GM23338 (cell line): ENCODE measurements around the gene FNDC3B. TPM values are rescaled to one million over a fixed set of nuclear protein-coding genes. Genes with fewer than 3 reads are reported as not detected.

Experiments
- ATAC-seq: fragments of 200-7000 bp; cut with Tn5 transposase; 3 replicates; pipeline ENCODE4 v1.9.1; 2020
- DNase-seq: peaks from one replicate; pipeline ENCODE4 v3.0.0-alpha.2; 2015; ENCODE audit warnings: low spot score
- H2AFZ ChIP-seq: fragments of 200-600 bp; sonication (generic); 2 replicates; pipeline ENCODE4 v1.8.0; 2016; ENCODE audit warnings: antibody characterized with exemption, mild to moderate bottlenecking, moderate library complexity
- H3F3A ChIP-seq: fragments of 200-600 bp; sonication (generic); replicated peaks from 2 replicates; pipeline ENCODE4 v1.8.0; 2017; ENCODE audit warnings: antibody characterized with exemption, mixed run types, low read depth
- H3K27ac ChIP-seq: fragments of 200-600 bp; sonication (generic); 2 replicates; pipeline ENCODE4 v1.6.1; 2016; ENCODE audit warnings: low read depth
- H3K27me3 ChIP-seq: fragments of 200-600 bp; sonication (generic); 2 replicates; pipeline ENCODE4 v1.8.0; 2016; ENCODE audit warnings: mild to moderate bottlenecking, mixed run types, moderate library complexity; ENCODE audit not compliant: insufficient read depth
- H3K36me3 ChIP-seq: fragments of 200-600 bp; sonication (generic); 2 replicates; pipeline ENCODE4 v1.8.0; 2016; ENCODE audit warnings: mild to moderate bottlenecking; ENCODE audit not compliant: insufficient read depth
- H3K4me1 ChIP-seq: fragments of 200-600 bp; sonication (generic); 2 replicates; pipeline ENCODE4 v1.8.0; 2016; ENCODE audit warnings: mild to moderate bottlenecking, moderate library complexity; ENCODE audit not compliant: insufficient read depth
- H3K4me2 ChIP-seq: fragments of 200-600 bp; sonication (generic); 2 replicates; pipeline ENCODE4 v1.7.1; 2017; ENCODE audit warnings: mixed run types
- H3K4me3 ChIP-seq: fragments of 200-600 bp; sonication (generic); 2 replicates; pipeline ENCODE4 v1.6.1; 2016; ENCODE audit warnings: mixed run types
- H3K79me2 ChIP-seq: fragments of 200-600 bp; sonication (generic); replicated peaks from 2 replicates; pipeline ENCODE4 v1.8.0; 2017; ENCODE audit warnings: mild to moderate bottlenecking; ENCODE audit not compliant: insufficient read depth
- H3K9me2 ChIP-seq: fragments of 200-600 bp; sonication (generic); 2 replicates; pipeline ENCODE4 v1.8.0; 2017; ENCODE audit not compliant: insufficient read depth
- H4K20me1 ChIP-seq: fragments of 200-600 bp; sonication (generic); replicated peaks from 2 replicates; pipeline ENCODE4 v1.8.0; 2017; ENCODE audit warnings: mild to moderate bottlenecking; ENCODE audit not compliant: insufficient read depth
- H3K27ac Mint-ChIP-seq: 2 replicates; pipeline ENCODE4 v1.8.0; 2020; ENCODE audit warnings: inconsistent platforms, mild to moderate bottlenecking, moderate library complexity, mixed read lengths
- H3K27me3 Mint-ChIP-seq: 3 replicates; pipeline ENCODE4 v1.8.0; 2022; ENCODE audit warnings: low read depth, mild to moderate bottlenecking, moderate library complexity, mixed read lengths, inconsistent platforms; ENCODE audit not compliant: insufficient read depth, poor library complexity
- H3K36me3 Mint-ChIP-seq: 3 replicates; pipeline ENCODE4 v1.8.0; 2021; ENCODE audit warnings: low read depth, mild to moderate bottlenecking, inconsistent platforms, moderate library complexity, mixed read lengths
- H3K4me1 Mint-ChIP-seq: 3 replicates; pipeline ENCODE4 v1.8.0; 2020; ENCODE audit warnings: mild to moderate bottlenecking, inconsistent platforms, mixed read lengths
- H3K4me3 Mint-ChIP-seq: 3 replicates; pipeline ENCODE4 v1.8.0; 2021; ENCODE audit warnings: moderate library complexity, mild to moderate bottlenecking, inconsistent platforms, mixed read lengths
- H3K9me3 Mint-ChIP-seq: 3 replicates; pipeline ENCODE4 v1.8.0; 2020; ENCODE audit warnings: moderate library complexity, mild to moderate bottlenecking, inconsistent platforms, mixed read lengths
- CREB1 ChIP-seq: fragments of 250-450 bp; sonication (Bioruptor Pico); IDR thresholded peaks from 2 replicates; pipeline ENCODE4 v1.5.0; 2020; ENCODE audit warnings: low read depth, mild to moderate bottlenecking, moderate library complexity
- CTCF ChIP-seq, 2 experiments: fragments of 200-600 bp in 1 of 2; sonication (generic) in 1 of 2; conservative IDR thresholded peaks; 2 replicates each; pipeline versions ENCODE4 v1.5.1 to v1.6.1; 2016 to 2017; ENCODE audit warnings: antibody characterized with exemption in 2 of 2, low read depth in 2 of 2, mild to moderate bottlenecking in 2 of 2, moderate library complexity in 1 of 2
- ETS1 ChIP-seq: IDR thresholded peaks from 2 replicates; pipeline ENCODE4 v1.6.1; 2016; ENCODE audit warnings: antibody characterized with exemption
- EZH2 ChIP-seq: fragments of 200-600 bp; sonication (generic); IDR thresholded peaks from one replicate; pipeline ENCODE4 v1.8.0; 2017; ENCODE audit warnings: antibody characterized with exemption, mild to moderate bottlenecking, low read depth; ENCODE audit not compliant: unreplicated experiment
- EZH2phosphoT487 ChIP-seq: fragments of 200-600 bp; sonication (generic); IDR thresholded peaks from one replicate; pipeline ENCODE4 v1.8.1; 2018; ENCODE audit warnings: antibody characterized with exemption; ENCODE audit not compliant: unreplicated experiment
- JUNB ChIP-seq: IDR thresholded peaks from one replicate; pipeline ENCODE4 v1.6.1; 2016; ENCODE audit warnings: antibody characterized with exemption; ENCODE audit not compliant: unreplicated experiment
- NANOG ChIP-seq: IDR thresholded peaks from 2 replicates; pipeline ENCODE4 v1.6.1; 2016; ENCODE audit warnings: antibody characterized with exemption, borderline replicate concordance
- POLR2AphosphoS5 ChIP-seq: IDR thresholded peaks from 2 replicates; pipeline ENCODE4 v1.6.1; 2016; ENCODE audit warnings: antibody characterized with exemption, low read depth
- REST ChIP-seq: IDR thresholded peaks from one replicate; pipeline ENCODE4 v1.6.1; 2018; ENCODE audit warnings: antibody characterized with exemption; ENCODE audit not compliant: unreplicated experiment
- STAT1 ChIP-seq: IDR thresholded peaks from one replicate; pipeline ENCODE4 v1.6.1; 2016; ENCODE audit warnings: antibody characterized with exemption; ENCODE audit not compliant: unreplicated experiment
- ZNF114 ChIP-seq: fragments of 250-450 bp; sonication (Bioruptor Pico); IDR thresholded peaks from 2 replicates; pipeline ENCODE4 v1.5.0; 2020; ENCODE audit warnings: mild to moderate bottlenecking, moderate library complexity
- ZNF331 ChIP-seq: fragments of 250-450 bp; sonication (Bioruptor Pico); IDR thresholded peaks from 2 replicates; pipeline ENCODE4 v1.5.0; 2020; ENCODE audit warnings: low read depth, mild to moderate bottlenecking, moderate library complexity
- ZNF462 ChIP-seq: fragments of 250-450 bp; sonication (Bioruptor Pico); IDR thresholded peaks from 2 replicates; pipeline ENCODE4 v1.5.0; 2020; ENCODE audit warnings: mild to moderate bottlenecking, moderate library complexity
- polyA plus RNA-seq: library from polyadenylated mRNA; unstranded; fragments of >200 nt; fragmentation: Nextera tagmentation; extraction: Ambion mirVana; gene quantifications from 2 replicates; pipeline ENCODE4 v1.2.1, GENCODE V29; 2016
- total RNA-seq: library from RNA; depleted of rRNA; stranded (reverse); fragments of >200 nt; shearing (Covaris generic); gene quantifications from 2 replicates; pipeline ENCODE4 v1.2.3, GENCODE V29; 2014

FNDC3B gene
- total and polyA plus RNA-seq, 2 experiments from 2014 or later = 19.1 to 55.4 TPM

GRCh38 chr3:172340583-172340982, 301.2 kb downstream of the FNDC3B start:
- Histone ChIP-seq H3K79me2 (no peaks in the 10 kb centered on the region), H4K20me1 (no peaks in the 10 kb centered on the region)

More at GRCh38 chr3:172340583-172340982, 301.2 kb downstream of the FNDC3B start:
- H3K9me2 ChIP-seq = no peaks in the 10 kb centered on the region
- no peaks in the 10 kb centered on the region for H3K9me3 Mint-ChIP-seq
- no peak overlapping the region for H3K4me2 ChIP-seq
- no peak overlapping the region for H3K4me3 ChIP-seq
- no peak overlapping the region for H3K27ac Mint-ChIP-seq
- no peaks in the 10 kb centered on the region for H3K4me1 Mint-ChIP-seq
- peaks cover 16% of the 10 kb centered on the region for H3K36me3 ChIP-seq
- DNase-seq = no peak
- ATAC-seq = no peak
- H3K4me3 Mint-ChIP-seq = no peak overlapping the region
- peaks cover 67% of the 10 kb centered on the region for H3K36me3 Mint-ChIP-seq
- no peaks in the 10 kb centered on the region for H3F3A ChIP-seq
- H3K27me3 ChIP-seq = no peaks in the 10 kb centered on the region
- no peak overlapping the region for H3K27ac ChIP-seq
- TF ChIP-seq ETS1 (no peak), NANOG (no peak), STAT1 (no peak), JUNB (no peak), EZH2phosphoT487 (no peak), REST (no peak), CREB1 (CRISPR knock-in tag) (no peak), ZNF462 (CRISPR knock-in tag) (no peak), POLR2AphosphoS5 (no peak), ZNF331 (no peak), EZH2 (no peak), ZNF114 (no peak), CTCF (conservative IDR thresholded peaks at IDR 0.05; ENCODE audit: low read depth in 2 of 2) (no peak)
- H2AFZ ChIP-seq = no peak overlapping the region
- H3K27me3 Mint-ChIP-seq = peaks cover 7% of the 10 kb centered on the region
- H3K4me1 ChIP-seq = no peaks in the 10 kb centered on the region
